GM12872 (cell line): ENCODE data around the gene FAM25G.

Experiments used
- TF ChIP-seq, protein P1 (sequence below): IDR thresholded peaks from 3 replicates; pipeline ENCODE4 v1.5.1; 2011; ENCODE audit warnings: low read depth, mild to moderate bottlenecking, low read length, moderate library complexity; ENCODE audit not compliant: insufficient read depth

Gene FAM25G

DNA sequence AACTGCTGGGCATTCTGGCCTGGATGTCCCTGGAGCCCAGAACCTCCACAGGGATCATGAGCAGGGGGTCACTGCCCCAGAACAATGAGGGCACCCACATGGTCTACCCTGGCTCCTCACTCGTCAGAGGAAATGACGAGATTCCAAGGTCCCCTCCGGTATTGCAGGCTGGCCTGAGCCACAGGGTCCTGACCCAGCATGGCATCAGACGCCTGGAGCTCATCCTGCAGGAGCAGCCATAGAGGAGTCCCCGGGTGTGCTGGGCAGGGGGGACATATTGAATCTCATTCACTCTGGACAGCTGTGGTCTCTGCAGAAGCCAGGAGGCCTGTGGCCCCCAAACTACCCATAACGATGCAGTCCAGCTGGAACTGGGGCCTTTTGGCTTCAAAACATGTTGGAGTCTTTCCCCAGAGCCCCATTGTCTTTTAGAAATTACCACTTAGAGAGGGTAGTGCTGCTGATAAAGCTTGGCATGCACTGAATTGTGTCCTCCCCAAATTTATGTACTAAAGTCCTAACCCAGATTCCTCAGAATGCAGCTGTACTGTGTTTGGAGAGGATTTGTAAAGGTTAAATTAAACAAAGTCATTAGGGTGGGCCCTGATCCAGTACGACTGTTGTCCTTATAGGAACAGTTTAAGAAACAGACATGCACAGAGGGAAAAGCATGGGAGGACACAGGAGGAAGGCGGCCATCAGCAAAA lies 35.3 kb downstream of the FAM25G start:
- TF ChIP-seq, protein P1, sequence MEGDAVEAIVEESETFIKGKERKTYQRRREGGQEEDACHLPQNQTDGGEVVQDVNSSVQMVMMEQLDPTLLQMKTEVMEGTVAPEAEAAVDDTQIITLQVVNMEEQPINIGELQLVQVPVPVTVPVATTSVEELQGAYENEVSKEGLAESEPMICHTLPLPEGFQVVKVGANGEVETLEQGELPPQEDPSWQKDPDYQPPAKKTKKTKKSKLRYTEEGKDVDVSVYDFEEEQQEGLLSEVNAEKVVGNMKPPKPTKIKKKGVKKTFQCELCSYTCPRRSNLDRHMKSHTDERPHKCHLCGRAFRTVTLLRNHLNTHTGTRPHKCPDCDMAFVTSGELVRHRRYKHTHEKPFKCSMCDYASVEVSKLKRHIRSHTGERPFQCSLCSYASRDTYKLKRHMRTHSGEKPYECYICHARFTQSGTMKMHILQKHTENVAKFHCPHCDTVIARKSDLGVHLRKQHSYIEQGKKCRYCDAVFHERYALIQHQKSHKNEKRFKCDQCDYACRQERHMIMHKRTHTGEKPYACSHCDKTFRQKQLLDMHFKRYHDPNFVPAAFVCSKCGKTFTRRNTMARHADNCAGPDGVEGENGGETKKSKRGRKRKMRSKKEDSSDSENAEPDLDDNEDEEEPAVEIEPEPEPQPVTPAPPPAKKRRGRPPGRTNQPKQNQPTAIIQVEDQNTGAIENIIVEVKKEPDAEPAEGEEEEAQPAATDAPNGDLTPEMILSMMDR = no peak

DNA sequence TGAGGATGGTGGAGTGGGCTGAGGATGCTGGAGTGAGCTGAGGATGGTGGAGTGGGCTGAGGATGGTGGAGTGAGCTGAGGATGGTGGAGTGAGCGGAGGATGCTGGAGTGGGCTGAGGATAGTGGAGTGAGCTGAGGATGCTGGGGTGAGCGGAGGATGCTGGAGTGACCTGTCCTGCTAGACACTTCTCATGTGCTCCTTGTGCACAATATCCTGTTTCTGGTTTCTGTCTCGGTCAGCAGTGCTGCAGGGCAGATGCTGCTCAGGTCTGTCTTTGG lies 36.8 kb downstream of the FAM25G start:
- TF ChIP-seq, protein P1 = no peak

DNA sequence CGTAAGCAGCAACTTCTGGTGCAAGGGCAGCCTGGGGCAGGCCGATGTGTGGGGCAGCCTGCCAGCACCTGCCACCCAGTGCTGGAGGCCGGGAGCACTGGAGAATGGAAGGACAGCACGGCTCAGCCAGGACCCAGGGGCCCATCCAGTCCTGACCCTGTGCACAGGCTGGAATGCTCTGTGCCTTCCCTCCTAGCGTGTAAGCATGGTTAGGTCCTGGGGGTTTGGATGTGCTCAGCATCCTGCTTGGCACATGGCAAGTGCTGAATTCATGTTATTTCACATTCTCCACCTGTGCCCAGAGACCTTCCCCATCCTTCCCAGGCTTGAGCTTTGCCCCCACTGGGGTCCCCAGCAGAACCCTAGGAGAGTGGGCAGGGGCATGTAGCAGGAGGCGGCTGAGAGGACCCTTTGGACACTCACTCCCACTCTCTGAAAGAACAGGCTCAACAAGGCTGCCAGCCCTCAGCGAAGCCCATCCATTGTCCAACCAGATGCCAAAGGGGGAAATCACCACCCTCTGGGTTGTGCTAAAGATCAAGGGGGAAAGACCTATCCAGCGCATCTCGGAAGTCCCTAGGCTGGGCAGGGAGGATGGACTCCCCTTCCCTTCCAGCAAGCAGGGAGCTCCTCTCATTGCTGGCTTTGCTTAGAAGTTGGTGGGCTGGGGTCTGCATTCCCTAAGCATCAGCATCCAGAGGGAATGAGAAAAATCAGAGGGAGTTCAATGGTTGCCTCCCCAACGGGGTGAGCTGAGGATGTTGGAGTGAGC lies 37.3 kb downstream of the FAM25G start:
- TF ChIP-seq, protein P1 = no peak

DNA sequence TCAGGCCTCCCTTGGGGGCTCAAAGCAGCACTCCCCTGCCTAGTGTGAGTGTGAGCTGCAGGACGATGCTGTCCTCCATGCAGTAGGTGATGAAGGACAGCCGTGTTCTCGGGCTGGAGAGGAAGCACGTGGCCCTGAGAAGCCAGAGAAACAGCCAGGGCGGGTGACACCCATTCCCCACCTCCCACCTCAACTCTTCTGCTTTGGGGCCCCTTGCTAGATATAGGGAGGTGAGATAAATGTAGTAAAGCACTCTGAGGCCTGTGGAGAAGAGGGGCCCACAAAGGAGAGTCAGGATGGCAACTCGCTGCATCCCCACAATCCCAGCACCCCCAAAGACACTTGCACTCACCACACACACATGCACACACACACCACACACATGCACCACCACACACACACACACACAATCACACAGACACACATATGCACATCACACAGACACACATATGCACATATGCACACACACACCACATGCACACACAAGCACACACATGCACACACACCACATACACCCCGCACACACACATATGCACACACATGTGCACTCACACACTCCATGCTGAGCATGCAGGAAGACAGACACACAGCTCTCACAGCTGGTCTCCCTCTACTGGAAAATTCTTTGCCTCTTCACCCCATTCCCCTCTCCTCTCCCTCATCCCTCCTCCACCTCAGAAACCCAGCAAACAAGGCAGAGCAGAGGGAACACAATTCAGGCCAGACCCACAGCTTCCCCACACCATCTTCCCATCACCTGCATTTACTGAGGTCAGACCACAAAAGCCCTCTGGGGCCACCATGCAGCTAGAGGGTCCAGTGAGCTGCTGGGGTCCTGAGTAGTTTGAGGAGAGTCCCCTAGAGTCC lies 38.1 kb downstream of the FAM25G start:
- TF ChIP-seq, protein P1 = no peak

DNA sequence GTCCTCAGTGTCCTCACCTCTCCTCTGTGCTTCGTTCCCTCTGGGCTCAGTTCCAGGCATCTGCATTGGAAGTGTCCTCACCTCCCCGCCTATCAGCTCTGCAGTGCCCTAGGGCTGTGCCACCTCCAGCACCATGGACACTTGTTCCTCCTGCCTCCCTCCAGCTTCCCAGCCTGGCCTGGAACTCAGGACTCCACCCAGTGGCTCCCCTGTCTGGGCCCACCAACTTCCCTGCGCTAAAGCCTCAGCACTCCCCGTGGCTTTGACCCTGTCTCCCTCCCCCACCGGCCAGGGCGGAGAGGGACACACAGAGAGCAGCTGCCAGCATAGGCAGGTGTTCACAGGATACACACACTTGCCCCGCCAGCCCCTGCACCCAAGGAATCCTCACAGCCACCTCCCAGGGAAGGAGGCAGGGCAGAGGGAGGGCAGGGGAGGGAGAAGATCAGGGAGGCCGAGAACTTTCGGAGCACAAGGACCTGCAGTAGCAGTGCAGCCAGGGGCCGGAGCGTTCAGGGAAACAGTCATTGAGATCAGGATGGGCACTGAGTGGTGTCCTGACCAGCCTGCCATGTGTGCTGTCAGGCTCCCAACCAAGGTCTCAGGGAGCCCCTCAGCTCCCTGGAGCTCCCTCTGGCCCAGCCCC lies 38.9 kb downstream of the FAM25G start:
- TF ChIP-seq, protein P1 = no peak

DNA sequence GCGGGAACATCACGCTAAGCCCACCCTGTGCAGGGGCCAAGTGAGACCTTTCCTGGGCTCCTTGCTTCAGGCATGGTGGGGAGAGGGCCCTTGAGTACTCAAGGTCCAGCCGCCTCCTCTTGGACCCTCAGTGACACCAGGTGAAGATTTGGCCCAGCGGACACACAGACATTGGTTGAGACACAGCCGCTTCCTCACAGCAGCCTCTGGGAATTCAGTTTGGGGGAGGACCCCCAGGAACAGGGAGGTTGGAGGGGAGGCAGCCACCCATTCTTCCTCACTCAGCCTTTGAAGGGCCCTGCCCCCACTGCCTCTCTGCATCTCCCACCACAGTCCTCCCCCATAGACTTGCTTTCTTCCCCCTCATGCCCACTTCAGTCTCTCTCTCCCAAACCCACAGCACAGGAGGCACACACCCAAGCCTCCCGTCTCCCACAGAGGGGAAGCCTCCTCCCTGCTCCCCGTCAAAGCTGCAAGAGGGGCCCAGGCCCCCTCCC lies 39.5 kb downstream of the FAM25G start:
- TF ChIP-seq, protein P1 = no peak
